A549 treated with RU486 at 1 μM for 4 hours (cell line): Measurements from ENCODE around the gene ZMYM3. TPM values are rescaled to one million over a fixed set of nuclear protein-coding genes. Genes with fewer than 3 reads are reported as not detected.

ENCODE experiments used
- total RNA-seq: library from RNA; stranded (reverse); fragments of 200-300 nt; extraction: Qiagen RNA extraction; gene quantifications from 5 replicates; pipeline ENCODE4 v1.2.3, GENCODE V29; 2022; ENCODE audit warnings: low read depth

ZMYM3 gene
- 10.5 to 14.4 TPM (median 11.4 TPM) in 5 replicates for total RNA-seq

DNA sequence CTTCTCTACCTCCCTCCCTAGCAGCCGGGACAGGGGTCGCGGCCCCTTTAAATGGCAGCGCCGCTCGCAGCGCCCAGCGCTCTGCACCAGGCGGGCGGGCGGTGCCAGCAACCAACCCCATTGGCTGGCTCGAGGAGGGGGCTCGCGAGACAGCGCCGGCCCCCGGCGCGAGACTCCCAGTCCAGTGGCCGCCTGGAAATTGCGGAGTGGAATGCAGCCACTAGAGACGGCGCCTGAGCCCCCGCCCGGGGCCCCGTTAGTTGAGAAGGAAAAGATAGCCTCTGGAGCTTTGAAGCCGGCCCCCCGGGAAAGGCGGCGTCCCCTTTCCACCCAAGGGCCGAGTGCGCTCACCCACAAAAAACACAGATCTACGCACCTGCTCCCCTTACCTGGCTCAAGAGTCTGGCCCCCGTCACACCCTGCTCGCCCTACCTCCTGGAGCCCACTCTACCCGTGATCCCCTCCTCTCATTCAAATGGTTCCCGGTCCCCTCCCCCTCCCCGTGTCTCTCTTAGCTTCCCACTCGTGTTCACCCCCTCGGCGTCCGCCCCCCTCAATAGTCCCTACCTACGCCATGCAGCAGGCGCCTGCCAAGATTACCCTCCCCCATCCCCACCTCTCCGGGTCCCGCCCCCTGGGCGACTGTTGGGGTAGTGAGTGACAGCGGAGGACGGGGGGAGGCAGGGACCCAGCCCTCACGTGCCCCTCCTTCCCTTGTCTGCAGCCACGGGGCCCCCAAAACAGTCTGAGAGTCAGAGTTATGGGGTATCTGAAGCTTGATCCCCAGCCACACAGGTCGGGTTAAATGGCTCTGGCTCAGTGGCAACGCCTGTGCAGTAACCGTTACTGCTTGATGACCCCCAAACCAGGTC is at the start of gene ZMYM3:
ZMYM3 (minus strand) TSS at position 49 of the 872 bp plus-strand sequence. CDS start 885 bp downstream, outside the sequence.

DNA sequence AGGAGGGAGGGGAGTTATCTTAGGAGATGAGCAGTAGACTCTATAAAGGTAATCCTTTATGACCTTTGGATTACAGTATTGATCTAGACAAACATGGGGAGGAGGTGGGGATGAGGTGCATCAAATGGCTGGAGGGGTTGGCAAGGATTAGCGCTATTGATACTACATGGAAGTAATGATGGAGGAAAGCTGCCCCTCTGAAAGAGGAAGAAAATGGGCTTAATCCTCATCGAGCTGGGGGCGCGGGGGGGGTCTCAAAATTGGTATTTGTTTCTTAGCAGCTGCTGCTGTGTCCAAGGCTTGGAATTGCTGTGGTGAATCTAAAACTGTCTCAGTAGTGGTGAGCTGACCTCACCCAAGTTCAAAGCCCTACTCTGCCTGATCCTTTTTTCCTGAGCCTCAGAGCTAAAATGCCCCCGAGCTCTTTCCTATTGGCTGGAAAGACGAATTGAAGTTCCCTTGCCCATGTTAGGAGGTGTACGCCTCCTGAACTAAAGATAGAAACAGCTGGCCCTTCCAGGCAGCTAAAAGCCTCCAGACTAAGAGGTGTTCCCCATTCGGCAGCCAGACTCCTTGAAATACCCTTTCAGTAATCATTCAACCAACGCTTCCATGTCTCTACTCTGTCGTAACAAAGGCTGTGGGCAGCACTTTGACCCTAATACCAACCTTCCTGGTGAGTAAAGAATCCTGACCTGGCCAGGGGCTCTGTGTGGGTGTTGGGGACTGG is 47.4 kb upstream of the ZMYM3 start, which contains the start of gene ITGB1BP2:
ITGB1BP2 (plus strand) TSS at position 556 of the 730 bp plus-strand sequence; CDS start at position 613, 57 bp downstream.

DNA sequence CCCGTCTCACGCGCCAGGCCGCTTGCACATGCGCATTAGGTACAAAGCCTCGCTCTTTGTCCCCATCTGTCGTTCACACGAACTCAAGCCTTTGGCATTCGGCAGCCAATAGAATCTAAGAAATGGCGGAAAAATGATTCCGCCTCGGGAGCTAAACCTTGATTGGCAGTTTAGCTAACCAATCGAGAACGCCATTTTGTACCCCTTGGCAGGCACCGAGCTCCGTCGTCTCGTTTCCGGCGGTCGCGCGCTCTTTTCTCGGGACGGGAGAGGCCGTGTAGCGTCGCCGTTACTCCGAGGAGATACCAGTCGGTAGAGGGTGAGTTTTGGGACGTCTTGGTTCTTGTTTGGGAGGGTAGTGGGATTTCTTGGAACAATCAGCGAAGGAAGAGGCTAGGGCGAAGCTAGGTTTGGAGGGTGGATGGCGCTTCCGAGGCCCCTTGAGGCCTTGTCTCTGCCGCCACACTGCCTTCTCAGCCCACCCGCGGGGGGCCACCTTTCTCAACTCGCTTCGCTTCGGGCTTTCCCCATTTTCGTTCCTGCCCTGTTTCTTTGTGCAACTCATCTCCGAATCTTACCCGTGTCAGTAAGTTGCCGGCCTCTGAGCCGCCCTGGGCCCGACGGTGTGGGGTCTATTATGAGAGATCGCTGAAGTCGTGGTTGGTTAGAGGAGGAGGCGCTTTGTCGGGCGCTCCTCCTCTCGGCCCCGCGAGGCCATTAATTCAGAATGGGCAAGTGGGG is 29.6 kb upstream of the ZMYM3 start, which contains the start of gene NONO:
NONO (plus strand) TSS at position 233 of the 741 bp plus-strand sequence. CDS start 7,003 bp downstream, outside the sequence.

DNA sequence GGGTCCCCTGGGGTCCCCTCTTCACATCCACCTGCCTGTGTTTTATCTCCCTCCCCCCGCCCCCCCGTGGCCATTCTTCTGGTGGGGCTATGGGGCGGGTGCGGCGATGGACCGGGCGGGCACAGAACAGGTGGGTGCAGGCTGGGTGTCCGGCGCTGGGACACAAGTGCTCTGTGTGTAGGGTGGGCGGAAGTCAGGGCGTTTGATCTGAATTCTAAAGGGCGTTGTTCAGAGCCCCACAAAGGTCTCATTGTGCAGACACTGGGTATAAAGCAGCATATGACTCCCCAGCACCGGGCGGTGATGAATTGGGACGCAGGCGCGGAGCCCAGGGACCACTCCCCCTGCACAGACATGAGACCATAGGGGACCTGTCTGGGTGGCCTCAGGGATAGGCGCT is 31.0 kb downstream of the ZMYM3 start, which contains the start of gene GJB1:
GJB1 (plus strand) TSS at position 296 of the 400 bp plus-strand sequence. CDS start 484 bp downstream, outside the sequence.

Other genes with a start within 250 kb of the ZMYM3 start
- gene SNX12, start 185.8 kb downstream of the ZMYM3 start, total RNA-seq, result 71.6 to 80.6 TPM (median 75.0 TPM) in 5 replicates
- 0.87 to 2.2 TPM (median 1.3 TPM) in 5 replicates for gene FOXO4, start 158.3 kb downstream of the ZMYM3 start, total RNA-seq
- gene CXorf65, start 147.4 kb downstream of the ZMYM3 start, total RNA-seq, result not detected in 5 replicates
- 0.21 to 0.24 TPM (median 0.23 TPM) in 4 of 5 replicates, not detected in the other for gene IL2RG, start 142.6 kb downstream of the ZMYM3 start, total RNA-seq
- 9.6 to 13.4 TPM (median 11.6 TPM) in 5 replicates for gene MED12, start 135.5 kb downstream of the ZMYM3 start, total RNA-seq
- gene NLGN3, start 109.3 kb downstream of the ZMYM3 start, total RNA-seq, result 0.89 to 1.0 TPM (median 1.00 TPM) in 5 replicates
- gene GJB1, start 30.9 kb downstream of the ZMYM3 start, total RNA-seq, result 0.19 TPM in 1 of 5 replicates, not detected in the others
- gene NONO, start 29.5 kb upstream of the ZMYM3 start, total RNA-seq, result 363 to 404 TPM (median 378 TPM) in 5 replicates
- gene ITGB1BP2, start 47.6 kb upstream of the ZMYM3 start, total RNA-seq, result 0.65 to 1.1 TPM (median 0.80 TPM) in 5 replicates
- gene TAF1, start 112.2 kb upstream of the ZMYM3 start, total RNA-seq, result 12.0 to 19.7 TPM (median 15.5 TPM) in 5 replicates